HepG2 (cell line): ENCODE results near the gene MAGEA1. TPM values are rescaled to one million over a fixed set of nuclear protein-coding genes. Genes with fewer than 3 reads are reported as not detected.
"Not testable (repeated sequence)": the region's sequence is repeated elsewhere in the genome, so short reads cannot be mapped to it uniquely, and the experiment has no call there.

Experiments used
- ATAC-seq: fragments of 200-7000 bp; cut with Tn5 transposase; 3 replicates; pipeline ENCODE4 v1.9.1; 2020; ENCODE audit warnings: mild to moderate bottlenecking, moderate library complexity
- BruUV-seq: library from RNA; stranded (reverse); fragments of 400-500 nt; replicated peaks from 2 replicates; lab custom pipeline; 2021; lab: Mats Ljungman, UMichigan
- CTCF ChIA-PET: fragments of 300-600 bp; formaldehyde crosslinking; extraction: SDS; loops from one replicate; lab custom pipeline; 2021; ENCODE audit warnings: low total read pairs, inconsistent platforms, low intra/inter-chr PET ratio; lab: Yijun Ruan, JAX
- POLR2A ChIA-PET: fragments of 350-600 bp; sonication (Branson Sonifier 250); formaldehyde crosslinking; loops from one replicate; lab custom pipeline; 2020; ENCODE audit warnings: antibody characterized with exemption, inconsistent platforms; lab: Yijun Ruan, JAX
- DNase-seq: peaks from one replicate; pipeline ENCODE4 v3.0.0-alpha.2; 2015; ENCODE audit warnings: low spot score
- FAIRE-seq: peaks from 3 replicates; lab custom pipeline; 2011; peaks lifted over from hg19 to GRCh38; lab: Jason Lieb, UNC
- H2AFZ ChIP-seq: one replicate; pipeline ENCODE4 v1.6.1; 2011; ENCODE audit warnings: low read length, inconsistent platforms
- H3K27ac ChIP-seq: fragments of 300-600 bp; 3 replicates; pipeline ENCODE4 v1.8.0; 2011; ENCODE audit warnings: mixed run types, mild to moderate bottlenecking, mixed read lengths, low read length, inconsistent platforms; ENCODE audit not compliant: insufficient read depth; ENCODE audit errors: extremely low read length
- H3K27me3 ChIP-seq, 2 experiments: fragments of 200-600 bp in 1 of 2; 2 replicates in 1 of 2; 3 replicates in 1 of 2; pipeline versions ENCODE4 v1.6.0 to v1.8.0; 2011; ENCODE audit warnings: low read length in 2 of 2, mild to moderate bottlenecking in 2 of 2, moderate library complexity in 2 of 2, inconsistent platforms in 1 of 2; ENCODE audit not compliant: insufficient read depth in 2 of 2, control insufficient read depth in 1 of 2
- H3K36me3 ChIP-seq, 2 experiments: fragments of 200-600 bp in 1 of 2; replicated peaks in 1 of 2; 2 replicates in 1 of 2; 3 replicates in 1 of 2; pipeline versions ENCODE4 v1.5.1 to v1.8.0; 2011; ENCODE audit warnings: low read length in 2 of 2, inconsistent platforms in 1 of 2; ENCODE audit not compliant: insufficient read depth in 2 of 2, control insufficient read depth in 1 of 2
- H3K4me1 ChIP-seq: 2 replicates; pipeline ENCODE4 v1.5.1; 2012; ENCODE audit warnings: low read length, inconsistent platforms; ENCODE audit not compliant: insufficient read depth
- H3K4me2 ChIP-seq: 2 replicates; pipeline ENCODE4 v1.6.0; 2011; ENCODE audit warnings: low read depth, low read length, inconsistent platforms
- H3K4me3 ChIP-seq, 3 experiments: fragments of 200-600 bp in 1 of 3; sonication (generic), shearing (Covaris generic) in 1 of 3; replicated peaks in 1 of 3; 2 replicates each; pipeline ENCODE4 v1.5.1; 2011 to 2016; ENCODE audit warnings: low read length in 3 of 3, inconsistent platforms in 2 of 3, low read depth in 2 of 3, mild to moderate bottlenecking in 2 of 3, control low read depth in 1 of 3, mixed read lengths in 1 of 3; ENCODE audit not compliant: insufficient read depth in 1 of 3
- H3K79me2 ChIP-seq: one replicate; pipeline ENCODE4 v1.6.1; 2011; ENCODE audit warnings: low read length, inconsistent platforms; ENCODE audit not compliant: insufficient read depth
- H3K9ac ChIP-seq: 2 replicates; pipeline ENCODE4 v1.6.0; 2011; ENCODE audit warnings: mild to moderate bottlenecking, low read depth, low read length, inconsistent platforms; ENCODE audit not compliant: insufficient read depth
- H3K9me3 ChIP-seq: 2 replicates; pipeline ENCODE4 v1.5.1; 2012; ENCODE audit warnings: mild to moderate bottlenecking, low read length
- H4K20me1 ChIP-seq: 2 replicates; pipeline ENCODE4 v1.6.0; 2011; ENCODE audit warnings: inconsistent platforms, mild to moderate bottlenecking, low read length, moderate library complexity; ENCODE audit not compliant: insufficient read depth
- MBNL3 ChIP-seq: fragments of 250-450 bp; sonication (Bioruptor Pico); conservative IDR thresholded peaks from 2 replicates; pipeline ENCODE4 v1.8.0; 2022; ENCODE audit warnings: mild to moderate bottlenecking, inconsistent platforms
- MEF2D ChIP-seq: sonication (generic); formaldehyde crosslinking; IDR thresholded peaks from 2 replicates; pipeline ENCODE4 v1.5.1; 2020; ENCODE audit warnings: mild to moderate bottlenecking, missing genetic modification reagents
- PAWR ChIP-seq: sonication (generic); formaldehyde crosslinking; IDR thresholded peaks from 2 replicates; pipeline ENCODE4 v1.4.0; 2020; ENCODE audit warnings: missing genetic modification reagents, mild to moderate bottlenecking, borderline replicate concordance
- PPARG ChIP-seq: conservative IDR thresholded peaks from 2 replicates; pipeline ENCODE4 v1.6.1; 2016; ENCODE audit warnings: missing biosample characterization, missing genetic modification reagents
- RXRA ChIP-seq: sonication (generic); formaldehyde crosslinking; IDR thresholded peaks from 2 replicates; pipeline ENCODE4 v1.5.1; 2020; ENCODE audit warnings: missing genetic modification reagents
- YY1 ChIP-seq: IDR thresholded peaks from 2 replicates; pipeline ENCODE4 v1.6.1; 2011; ENCODE audit warnings: low read length, low read depth, moderate library complexity, mild to moderate bottlenecking; ENCODE audit not compliant: insufficient read depth, insufficient replicate concordance
- ZC3H4 ChIP-seq: sonication (generic); formaldehyde crosslinking; IDR thresholded peaks from 2 replicates; pipeline ENCODE4 v1.4.0; 2020; ENCODE audit warnings: missing genetic modification reagents, borderline replicate concordance
- ZMYM3 ChIP-seq: sonication (generic); formaldehyde crosslinking; IDR thresholded peaks from 2 replicates; pipeline ENCODE4 v1.5.1; 2020; ENCODE audit warnings: mild to moderate bottlenecking, missing genetic modification reagents
- ZNF768 ChIP-seq: sonication (generic); formaldehyde crosslinking; IDR thresholded peaks from 2 replicates; pipeline ENCODE4 v1.4.0; 2020; ENCODE audit warnings: missing genetic modification reagents
- ZNF775 ChIP-seq: sonication (generic); formaldehyde crosslinking; IDR thresholded peaks from 2 replicates; pipeline ENCODE4 v1.4.0; 2020; ENCODE audit warnings: missing genetic modification reagents, mild to moderate bottlenecking, moderate library complexity, borderline replicate concordance
- ZNF780A ChIP-seq: sonication (generic); formaldehyde crosslinking; IDR thresholded peaks from 2 replicates; pipeline ENCODE4 v1.8.0; 2022; ENCODE audit warnings: mild to moderate bottlenecking, missing genetic modification reagents, moderate library complexity
- WGBS: methylation state at CpG from one replicate; pipeline ENCODE4 v1.1.6; 2017; ENCODE audit warnings: low lambda C conversion rate; 5-methylcytosine and 5-hydroxymethylcytosine counted together
- in situ Hi-C: cut with HindIII; loops from 2 replicates; pipeline ENCODE4 v1.10.0; 2017; ENCODE audit warnings: low pct_unique_long_range_greater_than_20kb; ENCODE audit not compliant: extremely low pct_ligation_motif_present
- intact Hi-C: fragments of 100-400 bp; cut with micrococcal nuclease; formaldehyde crosslinking; loops from one replicate; pipeline ENCODE4 v1.10.0; 2022; ENCODE audit not compliant: unreplicated experiment
- polyA plus RNA-seq, 8 experiments: library from polyadenylated mRNA; depleted of rRNA in 3 of 8; stranded (reverse) in 7 of 8; unstranded in 1 of 8; fragments of >200 nt; fragmentation: Illumina TruSeq in 4 of 8; extraction: Trizol in 4 of 8; gene quantifications; 2 replicates each; pipeline versions ENCODE4 v1.2.1 to v1.2.3, GENCODE V29; 2011 to 2016; ENCODE audit warnings: low read depth in 4 of 8, missing spikeins in 1 of 8, mixed read lengths in 1 of 8; ENCODE audit not compliant: insufficient read depth in 1 of 8
- total RNA-seq, 5 experiments: library from RNA; depleted of rRNA; stranded (reverse); fragments of >200 nt; fragmentation: Illumina TruSeq; extraction: Trizol; gene quantifications; 2 replicates each; pipeline ENCODE4 v1.2.3, GENCODE V29; 2016; ENCODE audit warnings: low read depth in 1 of 5
- TF ChIP-seq, protein P1 (sequence below): sonication (generic); formaldehyde crosslinking; IDR thresholded peaks from 2 replicates; pipeline ENCODE4 v1.4.0; 2020; ENCODE audit warnings: missing genetic modification reagents
- TF ChIP-seq, protein P2 (sequence below): IDR thresholded peaks from 2 replicates; pipeline ENCODE4 v1.6.1; 2016
- TF ChIP-seq, protein P3 (sequence below): IDR thresholded peaks from 2 replicates; pipeline ENCODE4 v1.6.1; 2012; ENCODE audit warnings: low read depth, low read length, improper control_type of control experiment

Gene MAGEA1
- total and polyA plus RNA-seq, 2 of the 13 experiments (the other 11 are each of a cell fraction or from before 2014, with no cell fraction given): not detected

DNA sequence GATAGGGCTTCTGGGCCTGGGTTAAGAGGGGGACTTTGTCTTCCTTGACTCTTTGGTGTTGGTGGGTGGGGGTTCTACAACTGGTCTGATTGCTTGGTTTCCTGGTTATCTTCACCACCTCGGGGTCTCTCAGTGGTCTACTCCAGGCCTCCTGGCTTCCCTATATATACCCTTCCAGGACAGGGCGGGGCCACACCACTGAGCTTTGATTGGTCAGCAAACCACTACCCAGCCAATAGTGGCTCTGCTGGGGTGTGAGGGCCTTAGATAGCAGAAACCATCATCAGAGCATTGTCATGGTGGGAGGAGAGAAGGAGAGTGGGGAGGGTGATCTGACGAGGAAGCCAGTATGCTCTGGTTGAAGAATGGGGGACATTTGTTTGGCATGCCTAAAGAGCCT lies 14.4 kb upstream of the MAGEA1 start:
- in situ Hi-C loops (no loop called here), intact Hi-C loops (no loop called here)
- ChIA-PET CTCF (no interaction called here), POLR2A (no interaction called here)
- no peak for DNase-seq
- Histone ChIP-seq H3K9ac (no peak overlapping the region), H3K4me1 (no peaks in the 10 kb centered on the region), H3K27ac (no peak overlapping the region), H2AFZ (no peak overlapping the region), H3K79me2 (no peaks in the 10 kb centered on the region), H3K27me3 (no peaks in the 10 kb centered on the region), H3K36me3 (no peaks in the 10 kb centered on the region), H3K4me2 (no peak overlapping the region), H3K9me3 (no peaks in the 10 kb centered on the region), H3K4me3 (no peak overlapping the region), H4K20me1 (no peaks in the 10 kb centered on the region)
- BruUV-seq: no TSS peak
- no peak for FAIRE-seq
- no peak for TF ChIP-seq YY1
- TF ChIP-seq, protein P1, sequence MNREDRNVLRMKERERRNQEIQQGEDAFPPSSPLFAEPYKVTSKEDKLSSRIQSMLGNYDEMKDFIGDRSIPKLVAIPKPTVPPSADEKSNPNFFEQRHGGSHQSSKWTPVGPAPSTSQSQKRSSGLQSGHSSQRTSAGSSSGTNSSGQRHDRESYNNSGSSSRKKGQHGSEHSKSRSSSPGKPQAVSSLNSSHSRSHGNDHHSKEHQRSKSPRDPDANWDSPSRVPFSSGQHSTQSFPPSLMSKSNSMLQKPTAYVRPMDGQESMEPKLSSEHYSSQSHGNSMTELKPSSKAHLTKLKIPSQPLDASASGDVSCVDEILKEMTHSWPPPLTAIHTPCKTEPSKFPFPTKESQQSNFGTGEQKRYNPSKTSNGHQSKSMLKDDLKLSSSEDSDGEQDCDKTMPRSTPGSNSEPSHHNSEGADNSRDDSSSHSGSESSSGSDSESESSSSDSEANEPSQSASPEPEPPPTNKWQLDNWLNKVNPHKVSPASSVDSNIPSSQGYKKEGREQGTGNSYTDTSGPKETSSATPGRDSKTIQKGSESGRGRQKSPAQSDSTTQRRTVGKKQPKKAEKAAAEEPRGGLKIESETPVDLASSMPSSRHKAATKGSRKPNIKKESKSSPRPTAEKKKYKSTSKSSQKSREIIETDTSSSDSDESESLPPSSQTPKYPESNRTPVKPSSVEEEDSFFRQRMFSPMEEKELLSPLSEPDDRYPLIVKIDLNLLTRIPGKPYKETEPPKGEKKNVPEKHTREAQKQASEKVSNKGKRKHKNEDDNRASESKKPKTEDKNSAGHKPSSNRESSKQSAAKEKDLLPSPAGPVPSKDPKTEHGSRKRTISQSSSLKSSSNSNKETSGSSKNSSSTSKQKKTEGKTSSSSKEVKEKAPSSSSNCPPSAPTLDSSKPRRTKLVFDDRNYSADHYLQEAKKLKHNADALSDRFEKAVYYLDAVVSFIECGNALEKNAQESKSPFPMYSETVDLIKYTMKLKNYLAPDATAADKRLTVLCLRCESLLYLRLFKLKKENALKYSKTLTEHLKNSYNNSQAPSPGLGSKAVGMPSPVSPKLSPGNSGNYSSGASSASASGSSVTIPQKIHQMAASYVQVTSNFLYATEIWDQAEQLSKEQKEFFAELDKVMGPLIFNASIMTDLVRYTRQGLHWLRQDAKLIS (CRISPR knock-in tag): no peak
- TF ChIP-seq RXRA (CRISPR knock-in tag): no peak
- no peak for TF ChIP-seq MBNL3 (CRISPR knock-in tag)
- no peak for TF ChIP-seq ZNF775
- no peak for TF ChIP-seq ZNF780A
- TF ChIP-seq, protein P2, sequence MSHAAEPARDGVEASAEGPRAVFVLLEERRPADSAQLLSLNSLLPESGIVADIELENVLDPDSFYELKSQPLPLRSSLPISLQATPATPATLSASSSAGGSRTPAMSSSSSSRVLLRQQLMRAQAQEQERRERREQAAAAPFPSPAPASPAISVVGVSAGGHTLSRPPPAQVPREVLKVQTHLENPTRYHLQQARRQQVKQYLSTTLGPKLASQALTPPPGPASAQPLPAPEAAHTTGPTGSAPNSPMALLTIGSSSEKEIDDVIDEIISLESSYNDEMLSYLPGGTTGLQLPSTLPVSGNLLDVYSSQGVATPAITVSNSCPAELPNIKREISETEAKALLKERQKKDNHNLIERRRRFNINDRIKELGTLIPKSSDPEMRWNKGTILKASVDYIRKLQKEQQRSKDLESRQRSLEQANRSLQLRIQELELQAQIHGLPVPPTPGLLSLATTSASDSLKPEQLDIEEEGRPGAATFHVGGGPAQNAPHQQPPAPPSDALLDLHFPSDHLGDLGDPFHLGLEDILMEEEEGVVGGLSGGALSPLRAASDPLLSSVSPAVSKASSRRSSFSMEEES (CRISPR knock-in tag): no peak
- TF ChIP-seq, protein P3, sequence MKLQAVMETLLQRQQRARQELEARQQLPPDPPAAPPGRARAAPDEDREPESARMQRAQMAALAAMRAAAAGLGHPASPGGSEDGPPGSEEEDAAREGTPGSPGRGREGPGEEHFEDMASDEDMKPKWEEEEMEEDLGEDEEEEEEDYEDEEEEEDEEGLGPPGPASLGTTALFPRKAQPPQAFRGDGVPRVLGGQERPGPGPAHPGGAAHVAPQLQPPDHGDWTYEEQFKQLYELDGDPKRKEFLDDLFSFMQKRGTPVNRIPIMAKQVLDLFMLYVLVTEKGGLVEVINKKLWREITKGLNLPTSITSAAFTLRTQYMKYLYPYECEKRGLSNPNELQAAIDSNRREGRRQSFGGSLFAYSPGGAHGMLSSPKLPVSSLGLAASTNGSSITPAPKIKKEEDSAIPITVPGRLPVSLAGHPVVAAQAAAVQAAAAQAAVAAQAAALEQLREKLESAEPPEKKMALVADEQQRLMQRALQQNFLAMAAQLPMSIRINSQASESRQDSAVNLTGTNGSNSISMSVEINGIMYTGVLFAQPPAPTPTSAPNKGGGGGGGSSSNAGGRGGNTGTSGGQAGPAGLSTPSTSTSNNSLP: no peak
- TF ChIP-seq PAWR (CRISPR knock-in tag): no peak
- no peak for TF ChIP-seq ZNF768 (CRISPR knock-in tag)
- TF ChIP-seq ZC3H4 (CRISPR knock-in tag): no peak
- no peak for TF ChIP-seq PPARG (CRISPR knock-in tag)
- no peak for TF ChIP-seq MEF2D (CRISPR knock-in tag)
- TF ChIP-seq ZMYM3 (CRISPR knock-in tag): no peak
- WGBS: 7% methylated on average over 2 of the region's 3 CpGs
- ATAC-seq: no peak

DNA sequence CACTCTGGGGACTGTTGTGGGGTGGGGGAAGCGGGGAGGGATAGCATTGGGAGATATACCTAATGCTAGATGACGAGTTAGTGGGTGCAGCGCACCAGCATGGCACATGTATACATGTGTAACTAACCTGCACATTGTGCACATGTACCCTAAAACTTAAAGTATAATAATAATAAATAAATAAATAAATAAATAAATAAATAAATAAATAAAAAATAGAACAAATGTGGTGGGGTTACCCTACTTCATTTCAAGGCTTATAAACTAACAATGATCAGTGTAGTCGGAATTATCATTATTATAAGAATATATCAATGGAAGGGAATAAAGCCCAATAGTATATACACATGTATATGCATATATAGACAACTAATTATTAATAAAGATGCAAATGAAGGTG lies 10.7 kb upstream of the MAGEA1 start:
- H3K27ac ChIP-seq, H3K27me3 ChIP-seq, H3K4me2 ChIP-seq, H3K4me1 ChIP-seq, FAIRE-seq, CTCF ChIA-PET, ATAC-seq, BruUV-seq, H3K9me3 ChIP-seq, H4K20me1 ChIP-seq, in situ Hi-C loops, DNase-seq, H3K9ac ChIP-seq, POLR2A ChIA-PET, intact Hi-C loops, H2AFZ ChIP-seq, H3K36me3 ChIP-seq, H3K4me3 ChIP-seq, H3K79me2 ChIP-seq: not testable (repeated sequence)
- 58% methylated on average over 4 of the region's 4 CpGs for WGBS
